Activated CD8-positive, alpha-beta memory T cell treated with anti-CD3 and anti-CD28 coated beads, Interleukin-2, amount 50 U/mL, for 1 hour (primary cell): Measurements from ENCODE around the gene ST6GALNAC3.
"Not testable (repeated sequence)": the region's sequence is repeated elsewhere in the genome, so short reads cannot be mapped to it uniquely, and the experiment has no call there.

Experiments
- DNase-seq: peaks from one replicate; pipeline ENCODE4 v3.0.0-alpha.2; 2020; ENCODE audit errors: extremely low read depth

Gene ST6GALNAC3

GRCh38 chr1:76073481-76073880 is 1.1 kb upstream of the ST6GALNAC3 start:
- DNase-seq = no peak

GRCh38 chr1:76075188-76075489 is 593 bp downstream of the ST6GALNAC3 start:
- no peak for DNase-seq

GRCh38 chr1:76075877-76076276 is 1.3 kb downstream of the ST6GALNAC3 start:
- no peak for DNase-seq

GRCh38 chr1:76079475-76080227 is 5.1 kb downstream of the ST6GALNAC3 start:
- DNase-seq = no peak

GRCh38 chr1:76080552-76081079 is 6.1 kb downstream of the ST6GALNAC3 start:
- no peak for DNase-seq

GRCh38 chr1:76082062-76082461 is 7.5 kb downstream of the ST6GALNAC3 start:
- DNase-seq = no peak

GRCh38 chr1:76083189-76083588 is 8.6 kb downstream of the ST6GALNAC3 start:
- no peak for DNase-seq

- no peak for DNase-seq
Measured at GRCh38 chr1:76084029-76084627, 9.6 kb downstream of the ST6GALNAC3 start.

- no peak for DNase-seq
Measured at GRCh38 chr1:76084685-76085084, 10.1 kb downstream of the ST6GALNAC3 start.

GRCh38 chr1:76086109-76086508 is 11.6 kb downstream of the ST6GALNAC3 start:
- no peak for DNase-seq

GRCh38 chr1:76086597-76086996 is 12.1 kb downstream of the ST6GALNAC3 start:
- no peak for DNase-seq

GRCh38 chr1:76090283-76091203 is 16.0 kb downstream of the ST6GALNAC3 start:
- DNase-seq = no peak

GRCh38 chr1:76092812-76093211 is 18.3 kb downstream of the ST6GALNAC3 start:
- DNase-seq = no peak

GRCh38 chr1:76093522-76094312 is 19.2 kb downstream of the ST6GALNAC3 start:
- DNase-seq = no peak

GRCh38 chr1:76095802-76096201 is 21.3 kb downstream of the ST6GALNAC3 start:
- DNase-seq = no peak

- not testable (repeated sequence) for DNase-seq
Measured at GRCh38 chr1:76097064-76097463, 22.5 kb downstream of the ST6GALNAC3 start.

GRCh38 chr1:76098845-76099244 is 24.3 kb downstream of the ST6GALNAC3 start:
- no peak for DNase-seq

- DNase-seq = no peak
Measured at GRCh38 chr1:76101548-76101947, 27.0 kb downstream of the ST6GALNAC3 start.

GRCh38 chr1:76102046-76102445 is 27.5 kb downstream of the ST6GALNAC3 start:
- DNase-seq = no peak

GRCh38 chr1:76103034-76103433 is 28.5 kb downstream of the ST6GALNAC3 start:
- no peak for DNase-seq

GRCh38 chr1:76105372-76105771 is 30.8 kb downstream of the ST6GALNAC3 start:
- DNase-seq = no peak

- no peak for DNase-seq
Measured at GRCh38 chr1:76106251-76106650, 31.7 kb downstream of the ST6GALNAC3 start.
